Left hindlimb (tissue), 1 donor: ENCODE data around the gene PIWIL1.

Experiments used
- DNase-seq: peaks from one replicate; pipeline ENCODE4 v3.0.0-alpha.2; 2018

The PIWIL1 gene

DNA sequence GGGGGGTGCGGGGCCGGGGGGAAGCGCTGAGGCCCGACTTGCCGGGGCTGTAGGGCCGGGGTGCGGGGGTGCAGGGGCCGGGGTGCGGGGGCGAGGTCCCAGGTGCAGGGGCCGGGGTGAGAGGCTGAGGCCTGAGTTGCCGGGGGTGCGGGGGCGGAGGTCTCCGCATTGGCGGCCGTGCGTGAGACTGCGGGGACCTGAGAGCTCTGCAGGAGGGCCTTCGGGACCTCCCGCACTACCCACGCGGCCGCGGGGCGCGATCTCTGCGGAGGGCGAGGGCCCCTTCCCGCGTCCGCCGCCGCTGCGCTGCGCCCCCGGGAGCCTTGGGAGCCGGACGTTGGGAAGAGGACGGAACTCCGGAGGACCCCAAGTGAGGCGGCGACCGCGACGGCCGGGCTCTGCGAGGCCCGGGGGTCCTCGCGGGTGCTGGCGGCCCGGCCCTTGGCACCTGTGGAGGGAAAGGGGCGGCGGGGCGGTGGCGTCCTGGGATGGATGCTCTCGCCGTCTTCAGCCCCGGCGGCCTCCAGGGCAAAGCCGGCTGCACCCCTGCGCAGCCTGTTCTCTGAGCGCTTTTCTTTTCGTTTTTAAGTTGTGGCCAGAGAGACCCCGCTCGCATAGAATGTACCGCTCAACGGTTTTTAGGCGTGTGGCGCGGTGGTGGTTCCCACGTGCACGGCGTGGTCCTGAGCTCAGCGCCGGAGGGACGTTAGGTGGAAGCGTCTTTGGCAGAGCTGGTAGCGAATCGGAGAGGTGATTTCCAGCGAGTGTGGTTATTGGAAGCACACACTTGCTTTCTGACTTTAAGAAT lies 1.3 kb downstream of the PIWIL1 start:
- DNase-seq: no peak

DNA sequence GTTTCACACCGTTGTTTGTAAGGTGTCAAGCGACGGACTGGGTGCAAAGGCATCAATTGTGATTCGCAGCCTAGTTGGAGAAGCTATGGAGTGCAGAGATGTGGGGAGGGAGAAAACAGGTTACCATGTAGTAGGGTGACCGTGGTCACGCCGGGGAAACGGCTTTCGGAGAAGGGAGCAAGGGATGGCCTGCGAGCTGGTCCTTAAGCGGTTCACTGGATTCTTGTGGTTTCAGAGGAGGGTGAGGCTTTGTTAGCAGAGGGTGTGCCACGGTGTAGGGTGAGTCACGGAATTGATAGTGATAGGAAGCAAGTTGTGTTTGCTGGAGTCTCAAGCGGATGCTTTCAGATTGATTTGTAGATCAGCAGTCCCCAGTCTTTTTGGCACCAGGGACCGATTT lies 2.3 kb downstream of the PIWIL1 start:
- no peak for DNase-seq

DNA sequence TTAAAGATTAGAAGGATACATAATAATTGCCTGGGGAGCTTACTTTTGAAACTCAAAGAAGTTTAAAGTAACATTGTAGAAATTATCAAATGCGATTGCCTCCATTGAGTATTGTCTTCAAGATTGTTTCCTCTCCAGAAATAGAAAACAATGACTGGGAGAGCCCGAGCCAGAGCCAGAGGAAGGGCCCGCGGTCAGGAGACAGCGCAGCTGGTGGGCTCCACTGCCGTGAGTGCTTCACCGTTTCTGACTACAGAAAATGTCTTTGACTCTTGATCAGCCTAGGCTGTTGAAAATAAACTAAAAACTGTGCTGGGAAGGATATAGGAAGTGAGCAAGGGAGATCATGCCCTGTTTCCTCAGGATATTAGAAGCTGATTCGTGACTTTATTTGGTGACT lies 4.8 kb downstream of the PIWIL1 start:
- no peak for DNase-seq

DNA sequence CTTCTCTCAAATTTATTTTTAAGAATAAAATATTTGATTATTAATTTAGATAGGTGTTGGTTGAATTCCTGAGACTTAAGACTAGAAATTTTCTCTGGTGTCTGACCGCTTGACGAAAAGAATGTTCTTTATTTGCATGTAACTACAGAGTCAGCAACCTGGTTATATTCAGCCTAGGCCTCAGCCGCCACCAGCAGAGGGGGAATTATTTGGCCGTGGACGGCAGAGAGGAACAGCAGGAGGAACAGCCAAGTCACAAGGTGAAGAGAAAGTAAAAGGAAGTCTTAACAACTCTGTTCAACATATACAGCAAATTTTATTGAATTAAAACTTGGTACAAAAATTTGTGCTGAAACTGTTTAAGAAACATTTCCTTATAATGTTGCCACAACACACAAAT lies 5.2 kb downstream of the PIWIL1 start:
- DNase-seq: no peak

DNA sequence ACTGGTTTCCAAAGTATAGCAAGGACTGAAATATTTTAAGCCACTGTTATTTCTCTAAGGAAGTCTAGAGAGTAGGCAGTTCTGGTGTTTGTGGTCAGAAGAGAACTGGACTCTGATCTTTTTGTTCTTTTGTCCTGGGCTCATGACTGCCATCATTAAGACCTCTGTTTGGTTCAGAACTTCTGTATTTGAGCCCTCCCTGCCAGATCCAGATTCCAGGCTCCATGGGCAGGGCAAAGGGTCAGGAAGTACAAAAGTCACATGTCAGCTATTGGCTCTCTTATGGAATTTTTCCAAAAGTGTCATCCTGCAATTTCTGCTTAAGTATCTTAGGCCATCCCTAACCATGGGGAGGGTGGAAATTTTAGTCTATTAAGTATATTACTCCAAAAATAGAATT lies 6.8 kb downstream of the PIWIL1 start:
- DNase-seq: no peak

DNA sequence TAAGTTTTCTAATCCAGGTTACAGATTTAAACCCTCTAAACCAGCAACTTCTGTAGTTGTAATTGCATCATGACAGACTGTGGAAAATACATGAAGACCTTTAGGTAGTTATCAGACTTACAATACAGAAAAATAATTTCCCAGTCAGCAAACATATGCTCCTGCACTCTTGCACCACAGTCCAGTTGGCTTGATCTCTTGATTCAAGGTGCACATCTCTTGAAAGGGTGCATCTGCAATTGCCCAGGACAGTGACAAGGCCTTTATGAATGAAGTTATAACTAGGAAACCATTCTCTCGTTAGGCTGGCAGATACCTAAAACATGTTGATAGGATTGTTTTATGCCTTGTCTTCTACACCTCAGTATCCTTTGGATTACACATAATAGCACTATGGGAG lies 7.6 kb downstream of the PIWIL1 start:
- DNase-seq: no peak

DNA sequence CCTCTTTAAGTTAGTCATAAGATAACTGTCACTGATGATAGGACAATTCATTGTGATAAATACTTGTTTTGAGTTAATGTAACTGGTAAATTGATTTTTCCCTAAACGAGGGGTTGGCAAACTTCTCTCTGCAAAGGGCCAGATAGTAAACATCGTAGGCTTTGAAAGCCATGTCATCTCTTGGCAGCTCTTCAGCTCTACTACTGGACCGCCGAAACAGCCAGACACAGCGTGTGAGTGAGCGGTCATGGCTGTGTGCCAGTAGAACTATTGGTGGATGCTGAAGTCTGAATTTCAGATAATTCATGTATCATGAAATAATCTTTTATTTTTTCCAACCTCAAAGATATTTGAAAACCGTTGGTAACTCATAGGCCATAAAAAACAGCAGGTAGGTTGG lies 9.9 kb downstream of the PIWIL1 start:
- no peak for DNase-seq

DNA sequence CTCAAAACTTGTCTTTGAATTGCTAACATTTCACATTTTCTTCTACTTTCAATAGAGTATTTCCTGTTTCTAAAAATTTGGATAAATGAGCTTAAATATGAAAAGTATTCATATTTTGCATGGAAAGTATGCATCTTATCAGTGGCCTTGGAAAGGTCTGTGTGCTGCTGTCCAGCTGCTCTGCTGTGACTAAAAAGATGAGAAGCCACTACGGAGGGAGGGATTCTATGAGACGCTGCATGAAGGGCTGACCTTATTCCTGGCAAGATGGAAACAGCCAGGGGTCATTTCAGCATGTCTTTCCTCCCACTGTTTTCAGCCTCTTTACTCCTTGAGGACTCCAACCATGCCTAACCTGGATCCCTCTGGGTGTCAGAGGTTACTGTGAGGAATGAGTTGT lies 13.0 kb downstream of the PIWIL1 start:
- no peak for DNase-seq

DNA sequence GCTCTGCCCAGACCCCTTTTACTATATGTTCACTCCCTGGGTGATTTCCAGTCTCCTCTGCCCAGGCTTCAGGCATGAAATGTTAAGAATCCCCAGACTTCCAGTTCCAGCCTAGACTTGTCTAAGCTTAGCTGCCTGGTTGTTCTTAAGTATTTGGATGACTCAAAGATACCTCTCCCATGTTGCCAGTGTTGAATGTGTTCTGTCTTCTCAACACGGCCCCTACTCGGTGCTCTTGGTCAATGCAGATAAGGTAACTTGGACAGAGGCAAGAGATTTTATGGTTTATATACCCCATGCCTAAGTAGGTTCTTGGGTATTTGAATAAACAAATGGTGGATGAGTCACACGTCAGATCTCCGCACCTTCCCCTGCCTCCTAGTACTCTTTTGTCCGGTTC lies 13.6 kb downstream of the PIWIL1 start:
- no peak for DNase-seq

DNA sequence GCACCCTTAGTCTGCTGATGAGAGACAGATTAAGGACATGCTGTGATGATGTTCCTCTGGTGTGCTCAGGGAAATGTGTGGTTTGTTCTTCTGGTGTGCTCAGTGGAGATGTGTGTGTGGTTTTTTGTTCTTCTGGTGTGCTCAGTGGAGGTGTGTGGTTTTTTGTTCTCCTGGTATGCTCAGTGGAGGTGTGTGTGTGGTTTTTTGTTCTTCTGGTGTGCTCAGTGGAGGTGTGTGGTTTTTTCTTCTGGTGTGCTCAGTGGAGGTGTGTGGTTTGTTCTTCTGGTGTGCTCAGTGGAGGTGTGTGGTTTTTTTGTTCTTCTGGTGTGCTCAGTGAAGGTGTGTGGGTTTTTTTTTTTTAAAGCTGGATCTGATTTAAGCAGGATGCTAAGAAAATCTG lies 15.4 kb downstream of the PIWIL1 start:
- no peak for DNase-seq

DNA sequence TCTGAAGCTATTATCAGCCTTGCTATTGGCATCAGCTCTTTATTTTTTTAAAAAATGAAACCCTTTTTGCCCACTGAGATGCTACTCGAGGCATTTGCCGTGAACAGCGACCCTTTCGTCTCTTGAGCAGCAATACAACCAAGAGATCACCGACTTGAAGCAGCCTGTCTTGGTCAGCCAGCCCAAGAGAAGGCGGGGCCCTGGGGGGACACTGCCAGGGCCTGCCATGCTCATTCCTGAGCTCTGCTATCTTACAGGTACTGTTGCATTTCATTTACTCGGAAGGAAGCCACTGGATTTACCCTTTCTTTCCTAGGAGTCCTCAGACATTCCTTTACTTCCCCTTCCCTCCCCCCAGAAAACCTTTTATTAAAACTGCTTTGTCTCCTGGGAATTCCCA lies 16.7 kb downstream of the PIWIL1 start:
- DNase-seq: no peak

DNA sequence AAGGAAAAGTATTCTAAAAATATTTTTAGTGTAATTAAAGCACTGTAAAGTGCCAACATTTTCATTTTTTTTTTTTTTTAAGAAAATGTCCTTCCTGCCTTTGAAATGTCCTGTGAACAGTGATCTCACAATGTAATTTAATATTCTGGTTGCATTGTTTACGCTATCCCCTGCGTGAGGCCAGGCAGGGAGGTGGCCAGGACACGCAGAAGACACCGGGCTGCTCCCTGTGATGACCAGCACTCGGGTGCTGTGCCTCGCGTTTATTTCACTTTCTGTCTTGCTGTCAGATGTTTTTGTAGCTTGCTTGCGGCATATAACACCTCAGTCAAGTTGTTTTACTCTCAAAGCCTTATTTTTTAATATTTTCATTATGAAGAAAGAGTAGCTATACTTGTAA lies 18.5 kb downstream of the PIWIL1 start:
- no peak for DNase-seq

DNA sequence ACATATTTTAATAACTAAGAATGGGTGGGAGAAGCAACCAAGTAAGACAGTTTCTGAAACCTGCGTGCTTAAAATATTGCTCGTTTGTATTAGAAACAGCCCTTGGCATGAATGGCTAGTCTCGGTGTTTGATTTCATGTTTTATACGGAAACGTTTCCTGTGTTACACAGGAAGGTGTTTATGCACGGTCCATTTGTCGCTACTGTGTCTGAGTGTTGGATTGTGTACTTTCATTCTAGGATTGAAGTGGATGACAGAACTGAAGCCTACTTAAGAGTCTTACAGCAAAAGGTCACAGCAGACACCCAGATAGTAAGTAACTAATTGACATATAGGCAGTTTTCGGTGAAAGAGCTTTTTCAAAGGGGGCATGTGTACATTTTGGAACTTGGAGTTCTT lies 19.6 kb downstream of the PIWIL1 start:
- no peak for DNase-seq

DNA sequence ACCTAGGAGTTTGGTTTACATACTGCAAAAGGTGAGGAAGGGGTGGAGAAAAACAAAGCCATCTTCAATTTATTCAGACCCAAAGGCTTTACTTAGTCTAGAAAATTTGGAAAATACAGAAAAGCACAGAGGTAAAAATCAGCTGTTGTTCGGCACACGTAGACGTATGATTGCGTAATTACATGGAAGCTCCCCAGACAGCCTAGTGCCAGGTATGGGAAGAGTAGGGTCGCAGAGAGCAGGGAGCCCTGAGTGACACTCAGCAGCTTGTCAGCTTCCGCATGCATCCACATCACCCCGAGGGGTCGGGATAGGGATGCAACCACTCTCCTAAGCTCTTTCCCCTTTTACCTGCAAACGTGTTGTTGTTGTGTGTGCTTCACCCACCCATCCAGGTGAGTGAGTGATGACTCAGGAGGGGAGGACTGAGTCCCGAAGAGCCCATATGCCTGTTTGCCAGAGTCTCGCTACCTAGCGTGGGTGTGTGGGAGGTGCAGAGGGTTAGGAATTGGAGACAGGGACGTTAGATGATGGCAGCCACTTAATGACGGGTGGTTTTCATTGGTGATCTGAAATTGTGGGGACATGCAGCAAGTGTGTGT lies 20.1 kb downstream of the PIWIL1 start:
- no peak for DNase-seq

DNA sequence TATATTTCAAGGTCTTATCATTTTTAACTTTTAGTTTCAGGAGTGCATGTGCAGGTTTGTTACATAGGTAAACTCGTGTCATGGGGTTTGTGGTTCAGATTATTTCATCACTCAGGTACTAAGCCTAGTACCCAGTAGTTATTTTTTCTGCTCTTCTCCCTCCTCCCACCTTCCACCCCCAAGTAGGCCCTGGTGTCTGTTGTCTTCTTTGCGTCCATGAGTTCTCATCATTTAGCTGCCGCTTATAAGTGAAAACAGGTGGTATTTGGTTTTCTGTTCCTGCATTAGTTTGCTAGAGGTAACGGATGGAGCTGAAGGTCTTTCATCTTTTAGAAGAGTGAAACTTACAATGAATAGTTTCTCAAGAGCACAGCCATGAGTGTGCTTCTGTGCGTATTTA lies 24.4 kb downstream of the PIWIL1 start:
- DNase-seq: no peak

DNA sequence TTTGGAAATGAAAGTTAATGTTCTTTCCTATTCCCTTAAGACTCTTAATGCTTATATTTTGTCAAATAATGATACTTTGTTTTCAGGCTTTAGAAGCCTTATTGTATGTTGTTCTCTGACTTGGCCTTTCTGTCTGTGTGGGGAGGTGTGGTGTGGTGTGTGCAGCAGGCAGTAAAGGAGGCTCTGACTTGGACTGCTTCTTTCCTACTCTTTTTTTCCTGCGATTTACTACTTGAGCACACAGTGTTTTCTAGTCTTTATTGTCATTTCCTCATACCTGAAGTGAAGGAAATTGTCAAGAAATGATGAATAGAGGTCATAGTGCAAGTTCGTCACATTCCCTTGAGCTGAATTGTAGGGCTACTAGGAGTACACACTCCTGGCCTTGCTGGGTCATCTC lies 26.9 kb downstream of the PIWIL1 start:
- DNase-seq: no peak

DNA sequence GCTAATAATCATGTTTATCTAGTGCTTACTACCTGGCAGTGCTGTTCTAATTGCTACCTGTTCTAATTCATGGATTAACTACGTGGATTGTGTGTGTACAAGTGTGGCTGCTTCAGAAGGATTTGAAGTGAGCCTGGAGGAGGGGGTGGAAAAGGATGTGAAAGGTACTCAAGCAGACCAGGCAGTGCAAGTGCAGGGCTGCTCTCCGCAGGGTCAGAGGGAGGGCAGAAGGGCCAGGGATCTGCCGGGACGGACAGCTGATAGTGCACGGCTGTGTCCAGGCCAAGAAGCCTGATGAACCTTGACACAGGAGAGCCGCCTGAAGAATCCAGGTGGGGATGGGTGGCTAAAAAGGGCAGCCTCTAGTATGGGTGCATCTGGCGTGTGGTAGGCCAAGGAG lies 28.5 kb downstream of the PIWIL1 start:
- no peak for DNase-seq

DNA sequence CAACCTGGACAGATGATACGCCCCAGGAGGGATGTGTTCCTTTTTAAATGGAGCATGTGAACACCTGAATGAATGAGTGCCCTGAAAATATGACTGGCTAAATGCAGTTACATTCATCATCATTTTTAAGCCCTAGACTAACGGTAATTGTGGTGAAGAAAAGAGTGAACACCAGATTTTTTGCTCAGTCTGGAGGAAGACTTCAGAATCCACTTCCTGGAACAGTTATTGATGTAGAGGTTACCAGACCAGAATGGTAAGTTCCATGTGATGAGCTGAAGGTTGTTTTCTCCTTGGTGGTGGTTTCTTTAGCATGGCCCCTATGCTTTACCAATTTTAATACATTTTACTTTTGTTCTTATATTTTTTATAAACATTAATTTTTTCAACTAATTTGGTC lies 29.3 kb downstream of the PIWIL1 start:
- no peak for DNase-seq

DNA sequence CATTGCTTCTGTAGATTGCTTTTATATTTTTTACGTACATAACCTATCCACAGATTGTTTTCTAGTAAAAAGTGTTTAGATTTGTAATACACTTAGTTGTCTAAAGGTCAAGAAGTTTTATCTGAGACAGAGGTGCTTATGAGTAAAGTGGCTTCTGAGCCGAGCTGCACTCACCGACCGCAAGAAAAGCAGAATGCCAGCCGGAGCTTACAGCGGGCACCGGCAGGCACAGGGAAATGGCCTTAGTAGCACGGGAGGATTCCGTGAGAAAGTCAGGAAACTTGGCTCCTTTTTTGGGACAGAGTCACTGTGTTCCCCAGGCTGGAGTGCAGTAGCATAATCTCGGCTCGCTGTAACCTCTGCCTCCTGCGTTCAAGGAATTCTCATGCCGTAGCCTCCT lies 29.8 kb downstream of the PIWIL1 start:
- no peak for DNase-seq

DNA sequence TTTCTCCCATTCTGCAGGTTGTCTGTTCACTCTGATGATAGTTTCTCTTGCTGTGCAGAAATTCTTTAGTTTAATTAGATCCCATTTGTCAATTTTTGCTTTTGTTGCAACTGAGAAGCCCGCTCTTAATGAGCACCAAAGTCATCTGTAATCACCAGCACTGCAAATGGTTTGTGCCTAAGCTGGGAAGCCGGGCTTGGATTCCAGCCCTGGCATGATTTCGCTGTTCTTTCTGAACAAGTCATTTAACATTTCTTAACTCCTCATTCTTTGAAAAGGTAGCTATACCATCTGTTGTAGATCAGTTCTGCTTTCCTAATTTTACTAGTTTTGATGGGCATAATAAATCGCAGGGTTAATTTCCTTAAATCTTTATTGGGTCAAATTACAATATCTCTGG lies 32.1 kb downstream of the PIWIL1 start:
- no peak for DNase-seq

DNA sequence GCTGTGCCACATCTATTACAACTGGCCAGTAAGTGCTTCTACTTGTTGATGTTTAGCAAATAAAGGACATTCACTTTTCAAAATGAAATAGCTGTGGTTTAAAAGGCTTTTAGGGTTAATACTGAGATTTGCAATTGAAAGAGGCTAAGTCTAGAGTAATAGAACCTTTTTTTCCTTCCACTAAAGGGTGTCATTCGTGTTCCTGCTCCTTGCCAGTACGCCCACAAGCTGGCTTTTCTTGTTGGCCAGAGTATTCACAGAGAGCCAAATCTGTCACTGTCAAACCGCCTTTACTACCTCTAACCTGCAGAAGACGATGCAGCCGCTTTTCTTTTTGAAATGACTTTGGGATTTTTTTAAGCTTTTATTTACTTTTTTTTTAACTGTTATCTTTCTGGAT lies 33.6 kb downstream of the PIWIL1 start:
- no peak for DNase-seq

DNA sequence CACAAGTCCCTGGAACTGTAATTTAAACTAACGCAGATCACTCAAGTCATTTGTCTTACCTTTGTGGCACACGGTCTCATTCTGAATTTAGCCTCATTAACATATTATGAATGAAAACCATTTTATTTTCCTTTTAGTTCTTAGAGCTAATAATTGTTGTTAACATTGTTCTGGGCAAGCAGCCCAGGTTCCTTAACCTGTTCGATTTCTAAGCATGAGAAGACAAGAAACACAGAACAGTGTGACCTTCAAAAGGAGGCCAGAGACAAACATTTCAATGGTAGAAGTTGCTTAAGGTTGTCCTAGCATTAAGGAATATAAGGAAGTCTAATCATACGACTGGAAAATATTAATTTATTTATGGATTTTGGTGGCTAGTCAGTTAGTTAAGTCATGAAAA lies 35.2 kb downstream of the PIWIL1 start:
- DNase-seq: no peak

DNA sequence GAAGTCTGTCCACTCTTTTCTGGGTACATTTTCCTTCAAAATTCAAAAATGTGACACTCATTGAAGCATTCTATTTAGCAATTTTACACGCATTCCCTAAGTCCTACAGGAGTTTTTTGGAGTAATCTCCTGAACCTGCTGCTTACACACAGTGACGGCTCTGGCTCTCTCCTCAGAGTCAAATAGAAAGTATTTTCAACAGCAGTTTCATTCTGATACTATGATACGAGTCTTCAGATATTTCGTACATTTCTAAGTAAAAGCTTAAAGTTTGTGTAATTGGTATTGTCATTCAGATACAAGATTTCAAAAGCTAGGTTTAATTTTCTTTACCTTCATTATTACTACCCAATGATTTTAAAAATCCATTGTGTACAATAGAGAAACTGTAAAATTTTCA lies 36.4 kb downstream of the PIWIL1 start:
- no peak for DNase-seq

DNA sequence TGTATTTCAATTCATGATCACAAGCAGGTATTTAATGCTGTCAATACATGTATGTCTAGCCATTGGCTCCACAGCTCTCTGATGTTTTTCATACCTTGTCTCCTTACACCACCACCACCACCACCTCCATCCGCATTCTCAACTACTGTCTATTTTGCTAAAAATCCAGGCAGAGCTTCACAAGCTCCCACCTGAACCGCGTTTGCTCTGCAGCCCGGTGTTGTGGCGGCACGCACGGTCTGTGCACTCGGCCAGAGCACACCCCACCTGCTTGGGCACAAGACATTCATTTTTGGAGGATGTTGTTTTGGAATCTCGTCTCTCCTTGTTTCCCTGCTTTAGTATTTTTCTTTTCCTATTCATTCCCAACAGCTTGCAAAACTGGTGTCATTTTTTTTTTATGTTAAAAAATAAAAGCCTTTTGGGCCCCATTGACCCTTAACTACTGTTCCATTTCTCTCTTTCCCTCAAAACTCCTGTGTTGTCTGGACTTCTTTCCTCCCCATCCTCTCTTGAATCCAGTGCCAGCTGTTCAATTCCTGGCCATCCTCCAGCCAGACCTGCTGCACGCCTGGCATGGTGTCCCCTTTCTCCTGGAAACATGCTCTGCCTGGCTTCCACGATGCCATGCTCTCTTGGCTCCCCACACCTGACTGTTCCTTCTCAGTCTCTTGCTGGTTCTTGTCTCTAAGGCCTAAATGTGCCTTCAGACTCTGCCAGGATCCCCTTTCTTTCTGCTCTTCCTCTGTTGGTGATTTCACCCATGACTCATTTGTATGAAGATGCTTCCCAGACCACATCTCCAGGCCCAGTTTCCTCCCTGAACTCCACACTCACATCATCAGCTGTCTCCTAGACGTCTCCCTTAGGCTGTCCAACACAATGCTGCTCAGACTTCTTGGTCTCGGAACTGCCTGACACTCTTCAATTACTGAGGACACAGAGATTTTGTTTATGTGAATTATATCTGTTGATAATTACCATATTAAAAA lies 37.9 kb downstream of the PIWIL1 start:
- DNase-seq: no peak
